ENCODE results near the gene SETD5. TPM values are rescaled to one million over a fixed set of nuclear protein-coding genes. Genes with fewer than 3 reads are reported as not detected.

Gene SETD5
- total and polyA plus RNA-seq, 2 of the 8 experiments (the other 6 are each of a cell fraction or from before 2014, with no cell fraction given): 108 to 234 TPM

DNA sequence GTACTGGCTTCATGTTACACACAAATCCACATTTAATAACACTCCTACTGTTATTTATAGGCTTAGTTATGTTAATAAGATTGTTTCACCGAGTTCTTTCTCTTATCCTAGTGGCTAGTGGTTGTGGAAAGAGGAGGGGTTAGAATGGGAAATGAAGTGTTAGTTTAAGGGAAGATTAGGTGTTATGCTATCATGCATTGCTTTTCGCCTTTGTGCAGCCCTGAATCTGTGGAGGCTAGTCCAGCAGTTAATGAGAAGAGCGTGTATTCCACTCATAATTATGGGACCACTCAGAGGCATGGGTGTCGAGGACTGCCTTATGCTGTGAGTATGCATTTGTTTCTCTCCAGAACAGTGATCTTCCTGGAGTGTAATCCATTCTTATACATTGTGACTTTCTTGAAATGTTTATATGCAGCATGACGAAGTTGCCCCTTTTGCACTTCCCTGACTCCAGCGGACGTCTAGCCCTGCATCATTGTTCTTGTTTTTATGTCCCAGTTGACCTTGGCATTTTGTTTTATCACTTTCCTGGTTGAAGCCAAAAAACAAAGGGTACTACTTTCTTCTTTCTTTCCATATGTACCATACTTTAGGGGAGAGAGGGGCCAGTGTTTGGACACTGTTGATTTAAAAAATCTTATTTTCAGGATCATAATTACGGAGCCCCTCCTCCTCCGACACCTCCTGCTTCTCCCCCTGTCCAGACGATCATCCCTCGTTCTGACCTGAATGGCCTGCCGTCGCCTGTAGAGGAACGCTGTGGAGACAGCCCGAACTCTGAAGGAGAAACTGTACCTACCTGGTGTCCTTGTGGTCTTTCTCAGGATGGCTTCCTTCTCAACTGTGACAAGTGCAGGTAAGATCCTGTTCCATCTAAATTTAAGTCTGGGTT, 36.5 kb downstream of the SETD5 start (continued):
- no peak for TF ChIP-seq EGR1 (IDR thresholded peaks at IDR 0.05; ENCODE audit: borderline replicate concordance, low read depth, low read length)
- no peak for TF ChIP-seq RNF2 (IDR thresholded peaks at IDR 0.05; ENCODE audit: borderline replicate concordance, low read depth, low read length, missing control alignments, poor library complexity, severe bottlenecking)
- TF ChIP-seq BCL11A (IDR thresholded peaks at IDR 0.05; ENCODE audit: low read depth in 2 of 2, low read length in 2 of 2): no peak
- TF ChIP-seq KDM1A (IDR thresholded peaks at IDR 0.05; ENCODE audit: borderline replicate concordance, low read length): no peak

All from H1 (cell line).